Liver (tissue), 9 donors: ENCODE data around the gene TRAK1. TPM values are rescaled to one million over a fixed set of nuclear protein-coding genes. Genes with fewer than 3 reads are reported as not detected.

Experiments
- DNase-seq: peaks from one replicate; pipeline ENCODE4 v3.0.0-alpha.2; 2017; ENCODE audit warnings: low spot score
- H3K27ac ChIP-seq, 2 donors: one replicate each; pipeline ENCODE4 v1.7.0; 2013; ENCODE audit warnings: inconsistent platforms in 2 of 2, low read length in 2 of 2, control low read depth in 1 of 2, low read depth in 1 of 2, mild to moderate bottlenecking in 1 of 2
- H3K27me3 ChIP-seq, 4 donors: one replicate each; pipeline versions ENCODE4 v1.6.1 to v1.7.0; 2013; ENCODE audit warnings: low read length in 3 of 4, inconsistent platforms in 1 of 4, mild to moderate bottlenecking in 1 of 4, moderate library complexity in 1 of 4; ENCODE audit not compliant: control insufficient read depth in 4 of 4, insufficient read depth in 4 of 4
- H3K36me3 ChIP-seq, 4 donors: one replicate each; pipeline versions ENCODE4 v1.6.1 to v1.7.0; 2013; ENCODE audit warnings: low read length in 3 of 4, mild to moderate bottlenecking in 3 of 4, low read depth in 1 of 4, moderate library complexity in 1 of 4; ENCODE audit not compliant: control insufficient read depth in 4 of 4, insufficient read depth in 3 of 4
- H3K4me1 ChIP-seq, 4 donors: one replicate each; pipeline versions ENCODE4 v1.6.1 to v1.7.0; 2013; ENCODE audit warnings: low read length in 3 of 4, mild to moderate bottlenecking in 3 of 4, moderate library complexity in 1 of 4; ENCODE audit not compliant: control insufficient read depth in 4 of 4, insufficient read depth in 4 of 4
- H3K4me3 ChIP-seq, 3 donors: one replicate each; pipeline versions ENCODE4 v1.6.1 to v1.7.0; 2013; ENCODE audit warnings: low read length in 3 of 3, control low read depth in 1 of 3, low read depth in 1 of 3, mild to moderate bottlenecking in 1 of 3
- H3K9ac ChIP-seq, 2 donors: one replicate each; pipeline ENCODE4 v1.7.0; 2013; ENCODE audit warnings: low read length in 2 of 2, mild to moderate bottlenecking in 2 of 2, moderate library complexity in 2 of 2, control low read depth in 1 of 2, low read depth in 1 of 2
- H3K9me3 ChIP-seq, 4 donors: one replicate each; pipeline versions ENCODE4 v1.6.1 to v1.7.0; 2013; ENCODE audit warnings: low read length in 3 of 4; ENCODE audit not compliant: control insufficient read depth in 4 of 4
- EGR1 ChIP-seq, 2 donors: IDR thresholded peaks; 2 replicates each; pipeline ENCODE4 v1.6.1; 2016 to 2018; ENCODE audit warnings: antibody characterized with exemption in 2 of 2, low read depth in 2 of 2
- FOXA1 ChIP-seq: IDR thresholded peaks from 2 replicates; pipeline ENCODE4 v1.6.1; 2016; ENCODE audit warnings: antibody characterized with exemption
- FOXA2 ChIP-seq: IDR thresholded peaks from 2 replicates; pipeline ENCODE4 v1.6.1; 2016; ENCODE audit warnings: antibody characterized with exemption
- GABPA ChIP-seq, 2 donors: IDR thresholded peaks in 1 of 2; conservative IDR thresholded peaks in 1 of 2; 2 replicates each; pipeline ENCODE4 v1.6.1; 2016; ENCODE audit warnings: antibody characterized with exemption in 2 of 2, mild to moderate bottlenecking in 1 of 2, moderate library complexity in 1 of 2
- HNF4A ChIP-seq, 2 donors: conservative IDR thresholded peaks; 2 replicates each; pipeline ENCODE4 v1.6.1; 2016; ENCODE audit warnings: antibody characterized with exemption in 2 of 2, mild to moderate bottlenecking in 2 of 2
- HNF4G ChIP-seq: IDR thresholded peaks from 2 replicates; pipeline ENCODE4 v1.6.1; 2016; ENCODE audit warnings: antibody characterized with exemption
- JUND ChIP-seq, 2 donors: IDR thresholded peaks; 2 replicates each; pipeline ENCODE4 v1.6.1; 2016; ENCODE audit warnings: antibody characterized with exemption in 2 of 2
- NR2F2 ChIP-seq: IDR thresholded peaks from 2 replicates; pipeline ENCODE4 v1.6.1; 2016; ENCODE audit warnings: antibody characterized with exemption
- RAD21 ChIP-seq, 2 donors: IDR thresholded peaks; 2 replicates each; pipeline ENCODE4 v1.6.1; 2016; ENCODE audit warnings: antibody characterized with exemption in 2 of 2, mild to moderate bottlenecking in 2 of 2
- RXRA ChIP-seq, 2 donors: IDR thresholded peaks; 2 replicates each; pipeline ENCODE4 v1.6.1; 2017 to 2018; ENCODE audit warnings: antibody characterized with exemption in 2 of 2, mild to moderate bottlenecking in 1 of 2
- SP1 ChIP-seq: IDR thresholded peaks from 2 replicates; pipeline ENCODE4 v1.6.1; 2018; ENCODE audit warnings: antibody characterized with exemption, mild to moderate bottlenecking
- TAF1 ChIP-seq: conservative IDR thresholded peaks from 2 replicates; pipeline ENCODE4 v1.6.1; 2016; ENCODE audit warnings: antibody characterized with exemption, mild to moderate bottlenecking
- YY1 ChIP-seq: IDR thresholded peaks from 2 replicates; pipeline ENCODE4 v1.6.1; 2016; ENCODE audit warnings: antibody characterized with exemption, mild to moderate bottlenecking
- WGBS: extraction: QIAGEN DNeasy Blood & Tissue Kit; methylation state at CpG from one replicate; pipeline ENCODE4 v1.1.7; 2013; 5-methylcytosine and 5-hydroxymethylcytosine counted together
- polyA plus RNA-seq, 2 donors: library from polyadenylated mRNA; stranded (reverse) in 1 of 2; unstranded in 1 of 2; fragments of 200-250 nt in 1 of 2; fragments of >200 nt in 1 of 2; fragmentation: Nextera tagmentation in 1 of 2; extraction: Ambion mirVana in 1 of 2; gene quantifications; one replicate each; pipeline versions ENCODE4 v1.2.1 to v1.2.3, GENCODE V29; 2013 to 2015
- total RNA-seq, 2 donors: library from RNA; depleted of rRNA; stranded (reverse); fragments of >200 nt; gene quantifications; one replicate each; pipeline ENCODE4 v1.2.3, GENCODE V29; 2014
- TF ChIP-seq, protein P1 (sequence below): IDR thresholded peaks from 2 replicates; pipeline ENCODE4 v1.6.1; 2016; ENCODE audit warnings: antibody characterized with exemption
- TF ChIP-seq, protein P2 (sequence below): IDR thresholded peaks from 2 replicates; pipeline ENCODE4 v1.6.1; 2016; ENCODE audit warnings: antibody characterized with exemption, mild to moderate bottlenecking
- TF ChIP-seq, protein P3 (sequence below): IDR thresholded peaks from 2 replicates; pipeline ENCODE4 v1.6.1; 2016; ENCODE audit warnings: antibody characterized with exemption
- TF ChIP-seq, protein P4 (sequence below): fragments of 150-350 bp; IDR thresholded peaks from 2 replicates; pipeline ENCODE4 v1.5.1; 2017; ENCODE audit warnings: improper control_type of control experiment, low read depth, low read length; ENCODE audit not compliant: missing input control
- TF ChIP-seq, protein P5 (sequence below): IDR thresholded peaks from 2 replicates; pipeline ENCODE4 v1.6.1; 2016; ENCODE audit warnings: antibody characterized with exemption
- donor health status: healthy.
- donor health status: healthy.
- donor health status: healthy.
- donor health status: healthy.
- donor health status: healthy.

Gene TRAK1
- total and polyA plus RNA-seq, 4 donors: 3.4 to 21.7 (median 8.6) TPM

DNA sequence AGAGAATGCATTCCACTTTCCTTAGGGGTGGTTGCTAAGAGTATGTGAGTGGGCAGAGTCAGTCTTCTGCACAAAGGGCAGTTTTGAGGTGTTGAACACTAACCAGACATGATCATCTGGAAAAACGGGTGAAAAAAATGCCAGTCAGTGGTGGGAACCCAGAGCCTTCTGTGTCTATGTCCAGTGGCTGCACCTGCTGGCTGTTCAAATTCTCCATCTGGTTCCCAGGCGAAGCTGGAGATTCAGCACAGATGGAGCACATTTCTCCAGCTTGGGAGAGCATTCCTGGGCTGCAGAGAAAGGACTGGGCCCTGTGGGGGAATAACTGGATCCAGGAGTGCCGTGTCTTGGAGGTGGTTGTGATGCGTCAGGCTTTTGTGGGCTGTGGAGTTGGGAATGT, 74.1 kb downstream of the TRAK1 start:
- Histone ChIP-seq H3K9ac (no peak overlapping the region), H3K27ac (no peak overlapping the region), H3K4me3 (no peak overlapping the region), H3K36me3 (no peaks in the 10 kb centered on the region), H3K9me3 (no peaks in the 10 kb centered on the region), H3K27me3 (no peaks in the 10 kb centered on the region), H3K4me1 (peaks cover 0 to 5% (median 2%) of the 10 kb centered on the region in 4 donors)
- DNase-seq: no peak
- TF ChIP-seq, protein P1, sequence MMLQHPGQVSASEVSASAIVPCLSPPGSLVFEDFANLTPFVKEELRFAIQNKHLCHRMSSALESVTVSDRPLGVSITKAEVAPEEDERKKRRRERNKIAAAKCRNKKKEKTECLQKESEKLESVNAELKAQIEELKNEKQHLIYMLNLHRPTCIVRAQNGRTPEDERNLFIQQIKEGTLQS: no peak
- TF ChIP-seq HNF4A (conservative IDR thresholded peaks at IDR 0.05): no peak
- no peak for TF ChIP-seq FOXA2
- TF ChIP-seq YY1: no peak
- no peak for TF ChIP-seq RAD21 (IDR thresholded peaks at IDR 0.05)
- TF ChIP-seq TAF1: no peak
- no peak for TF ChIP-seq FOXA1
- TF ChIP-seq, protein P2, sequence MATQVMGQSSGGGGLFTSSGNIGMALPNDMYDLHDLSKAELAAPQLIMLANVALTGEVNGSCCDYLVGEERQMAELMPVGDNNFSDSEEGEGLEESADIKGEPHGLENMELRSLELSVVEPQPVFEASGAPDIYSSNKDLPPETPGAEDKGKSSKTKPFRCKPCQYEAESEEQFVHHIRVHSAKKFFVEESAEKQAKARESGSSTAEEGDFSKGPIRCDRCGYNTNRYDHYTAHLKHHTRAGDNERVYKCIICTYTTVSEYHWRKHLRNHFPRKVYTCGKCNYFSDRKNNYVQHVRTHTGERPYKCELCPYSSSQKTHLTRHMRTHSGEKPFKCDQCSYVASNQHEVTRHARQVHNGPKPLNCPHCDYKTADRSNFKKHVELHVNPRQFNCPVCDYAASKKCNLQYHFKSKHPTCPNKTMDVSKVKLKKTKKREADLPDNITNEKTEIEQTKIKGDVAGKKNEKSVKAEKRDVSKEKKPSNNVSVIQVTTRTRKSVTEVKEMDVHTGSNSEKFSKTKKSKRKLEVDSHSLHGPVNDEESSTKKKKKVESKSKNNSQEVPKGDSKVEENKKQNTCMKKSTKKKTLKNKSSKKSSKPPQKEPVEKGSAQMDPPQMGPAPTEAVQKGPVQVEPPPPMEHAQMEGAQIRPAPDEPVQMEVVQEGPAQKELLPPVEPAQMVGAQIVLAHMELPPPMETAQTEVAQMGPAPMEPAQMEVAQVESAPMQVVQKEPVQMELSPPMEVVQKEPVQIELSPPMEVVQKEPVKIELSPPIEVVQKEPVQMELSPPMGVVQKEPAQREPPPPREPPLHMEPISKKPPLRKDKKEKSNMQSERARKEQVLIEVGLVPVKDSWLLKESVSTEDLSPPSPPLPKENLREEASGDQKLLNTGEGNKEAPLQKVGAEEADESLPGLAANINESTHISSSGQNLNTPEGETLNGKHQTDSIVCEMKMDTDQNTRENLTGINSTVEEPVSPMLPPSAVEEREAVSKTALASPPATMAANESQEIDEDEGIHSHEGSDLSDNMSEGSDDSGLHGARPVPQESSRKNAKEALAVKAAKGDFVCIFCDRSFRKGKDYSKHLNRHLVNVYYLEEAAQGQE: no peak
- TF ChIP-seq, protein P3, sequence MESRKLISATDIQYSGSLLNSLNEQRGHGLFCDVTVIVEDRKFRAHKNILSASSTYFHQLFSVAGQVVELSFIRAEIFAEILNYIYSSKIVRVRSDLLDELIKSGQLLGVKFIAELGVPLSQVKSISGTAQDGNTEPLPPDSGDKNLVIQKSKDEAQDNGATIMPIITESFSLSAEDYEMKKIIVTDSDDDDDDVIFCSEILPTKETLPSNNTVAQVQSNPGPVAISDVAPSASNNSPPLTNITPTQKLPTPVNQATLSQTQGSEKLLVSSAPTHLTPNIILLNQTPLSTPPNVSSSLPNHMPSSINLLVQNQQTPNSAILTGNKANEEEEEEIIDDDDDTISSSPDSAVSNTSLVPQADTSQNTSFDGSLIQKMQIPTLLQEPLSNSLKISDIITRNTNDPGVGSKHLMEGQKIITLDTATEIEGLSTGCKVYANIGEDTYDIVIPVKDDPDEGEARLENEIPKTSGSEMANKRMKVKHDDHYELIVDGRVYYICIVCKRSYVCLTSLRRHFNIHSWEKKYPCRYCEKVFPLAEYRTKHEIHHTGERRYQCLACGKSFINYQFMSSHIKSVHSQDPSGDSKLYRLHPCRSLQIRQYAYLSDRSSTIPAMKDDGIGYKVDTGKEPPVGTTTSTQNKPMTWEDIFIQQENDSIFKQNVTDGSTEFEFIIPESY: no peak
- TF ChIP-seq SP1: no peak
- TF ChIP-seq EGR1 (IDR thresholded peaks at IDR 0.05; ENCODE audit: low read depth in 2 of 2): no peak
- no peak for TF ChIP-seq RXRA (IDR thresholded peaks at IDR 0.05)
- no peak for TF ChIP-seq NR2F2
- TF ChIP-seq JUND (IDR thresholded peaks at IDR 0.05): no peak
- TF ChIP-seq HNF4G: no peak
- TF ChIP-seq, protein P4, sequence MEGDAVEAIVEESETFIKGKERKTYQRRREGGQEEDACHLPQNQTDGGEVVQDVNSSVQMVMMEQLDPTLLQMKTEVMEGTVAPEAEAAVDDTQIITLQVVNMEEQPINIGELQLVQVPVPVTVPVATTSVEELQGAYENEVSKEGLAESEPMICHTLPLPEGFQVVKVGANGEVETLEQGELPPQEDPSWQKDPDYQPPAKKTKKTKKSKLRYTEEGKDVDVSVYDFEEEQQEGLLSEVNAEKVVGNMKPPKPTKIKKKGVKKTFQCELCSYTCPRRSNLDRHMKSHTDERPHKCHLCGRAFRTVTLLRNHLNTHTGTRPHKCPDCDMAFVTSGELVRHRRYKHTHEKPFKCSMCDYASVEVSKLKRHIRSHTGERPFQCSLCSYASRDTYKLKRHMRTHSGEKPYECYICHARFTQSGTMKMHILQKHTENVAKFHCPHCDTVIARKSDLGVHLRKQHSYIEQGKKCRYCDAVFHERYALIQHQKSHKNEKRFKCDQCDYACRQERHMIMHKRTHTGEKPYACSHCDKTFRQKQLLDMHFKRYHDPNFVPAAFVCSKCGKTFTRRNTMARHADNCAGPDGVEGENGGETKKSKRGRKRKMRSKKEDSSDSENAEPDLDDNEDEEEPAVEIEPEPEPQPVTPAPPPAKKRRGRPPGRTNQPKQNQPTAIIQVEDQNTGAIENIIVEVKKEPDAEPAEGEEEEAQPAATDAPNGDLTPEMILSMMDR: no peak
- TF ChIP-seq, protein P5, sequence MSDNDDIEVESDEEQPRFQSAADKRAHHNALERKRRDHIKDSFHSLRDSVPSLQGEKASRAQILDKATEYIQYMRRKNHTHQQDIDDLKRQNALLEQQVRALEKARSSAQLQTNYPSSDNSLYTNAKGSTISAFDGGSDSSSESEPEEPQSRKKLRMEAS: no peak
- TF ChIP-seq GABPA (IDR thresholded peaks at IDR 0.05 in 1 of 2, conservative IDR thresholded peaks at IDR 0.05 in 1 of 2): no peak
- WGBS: 95% methylated on average over 4 of the region's 4 CpGs
